GM15510 (cell line): ENCODE results near the gene SLC35F3.

ENCODE experiments used
- POLR2A ChIP-seq: IDR thresholded peaks from 3 replicates; pipeline ENCODE4 v1.6.1; 2011; ENCODE audit warnings: borderline replicate concordance; ENCODE audit not compliant: insufficient read length; ENCODE audit errors: extremely low read depth

Gene SLC35F3

DNA sequence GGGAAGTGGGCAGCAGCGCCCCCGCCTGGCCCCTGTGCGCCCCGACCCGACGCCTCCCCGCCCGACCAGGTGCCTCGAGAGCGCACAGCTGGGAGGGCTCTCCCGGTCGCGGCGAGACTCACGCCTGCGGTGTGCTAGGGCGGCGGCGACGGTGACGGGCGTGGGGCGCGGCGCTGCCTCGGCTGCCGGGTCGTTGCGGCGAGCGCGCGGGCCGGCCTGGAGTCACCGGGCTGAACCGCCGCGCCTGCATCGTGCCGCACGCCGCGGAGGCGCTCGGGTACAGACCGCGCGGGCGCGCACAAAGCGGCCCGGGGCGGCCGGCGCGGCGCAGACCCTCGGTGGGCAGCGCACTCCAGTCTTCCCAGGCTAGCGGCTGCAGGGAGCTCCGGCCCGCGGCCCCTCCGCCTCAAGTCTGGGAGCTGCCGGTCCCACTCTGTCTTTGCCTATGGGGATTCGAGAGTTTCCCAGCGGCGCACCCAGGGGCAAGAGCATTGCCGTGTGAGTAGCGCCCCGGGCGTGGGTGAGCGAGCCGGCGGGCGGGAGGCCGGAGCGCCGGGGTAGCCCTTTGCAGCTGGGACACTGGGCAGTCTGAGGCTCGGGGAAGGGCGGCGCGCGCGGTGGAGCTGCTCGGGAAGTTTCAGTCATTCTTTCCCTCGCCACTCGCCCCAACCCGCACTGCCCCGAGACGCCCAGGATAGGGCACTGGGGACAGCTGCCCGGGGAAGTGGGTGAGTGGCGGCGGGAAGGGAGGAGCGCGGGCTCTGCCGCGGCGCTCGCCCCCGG lies at the start of gene SLC35F3:
TSS of gene SLC35F3 (plus strand) at position 44 of the 783 bp plus-strand sequence.
- no peak for TF ChIP-seq POLR2A

DNA sequence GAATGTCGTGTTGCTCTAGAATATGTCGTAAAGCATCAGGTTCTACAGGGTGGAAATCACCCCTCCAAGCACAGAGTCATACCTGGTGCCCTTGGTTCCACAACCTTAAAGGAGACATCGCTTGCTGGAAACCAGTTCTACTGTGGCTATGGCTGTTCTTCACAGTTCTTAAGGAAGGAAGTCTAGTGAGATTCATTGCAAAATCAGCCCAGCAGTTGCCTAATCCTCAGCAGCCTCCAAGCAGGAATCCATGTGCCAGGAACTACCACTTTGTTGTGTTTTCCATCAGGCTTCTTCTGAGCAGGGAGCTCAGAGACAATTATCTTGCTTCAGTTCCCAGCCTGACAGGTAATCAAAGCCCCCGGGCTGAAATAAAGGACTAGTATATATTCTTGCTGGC lies 45.0 kb upstream of the SLC35F3 start:
- no peak for TF ChIP-seq POLR2A

DNA sequence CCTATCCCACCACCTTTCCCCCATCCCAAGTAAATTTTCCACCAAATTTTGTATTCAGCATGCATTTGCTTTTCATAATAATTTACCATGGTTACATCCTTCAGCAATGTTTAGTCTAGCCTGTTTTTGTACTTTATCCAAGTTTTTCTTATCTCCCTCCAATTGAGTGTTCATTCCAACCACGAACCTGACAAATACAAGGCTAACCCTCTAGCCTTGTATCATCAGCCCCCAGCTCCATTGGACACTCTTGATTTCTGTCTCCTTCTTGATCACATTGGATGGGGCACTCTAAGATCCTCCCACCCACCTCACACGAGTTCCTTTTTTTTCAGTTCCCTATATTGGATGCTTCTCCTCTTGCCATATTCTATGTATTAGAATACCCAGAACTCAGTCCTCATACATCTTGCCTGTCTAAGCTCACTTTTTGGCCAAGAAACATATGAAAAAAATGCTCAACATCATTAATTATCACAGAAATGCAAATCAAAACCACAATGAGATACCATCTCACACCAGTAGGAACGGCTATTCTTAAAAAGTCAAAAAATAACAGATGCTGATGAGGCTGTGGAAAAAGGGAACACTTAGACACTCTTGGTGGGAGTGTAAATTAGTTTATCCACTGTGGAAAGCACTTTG lies 40.5 kb upstream of the SLC35F3 start:
- TF ChIP-seq POLR2A, result no peak

DNA sequence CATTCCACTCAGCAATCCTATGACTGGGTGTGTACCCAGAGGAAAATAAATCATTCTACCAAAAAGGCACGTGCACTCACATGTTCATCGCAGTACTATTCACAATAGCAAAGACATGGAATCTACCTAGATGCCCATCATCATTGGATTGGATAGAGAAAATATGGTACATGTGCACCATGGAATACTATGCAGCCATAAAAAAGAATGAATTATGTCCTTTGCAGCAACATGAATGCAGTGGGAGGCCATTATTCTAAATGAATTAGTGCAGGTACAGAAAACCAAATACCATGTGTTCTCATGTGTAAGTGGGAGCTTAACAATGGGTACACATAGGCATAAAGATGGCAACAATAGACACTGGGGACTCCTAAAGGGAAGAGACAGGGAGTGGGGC lies 39.9 kb upstream of the SLC35F3 start:
- TF ChIP-seq POLR2A, result no peak

DNA sequence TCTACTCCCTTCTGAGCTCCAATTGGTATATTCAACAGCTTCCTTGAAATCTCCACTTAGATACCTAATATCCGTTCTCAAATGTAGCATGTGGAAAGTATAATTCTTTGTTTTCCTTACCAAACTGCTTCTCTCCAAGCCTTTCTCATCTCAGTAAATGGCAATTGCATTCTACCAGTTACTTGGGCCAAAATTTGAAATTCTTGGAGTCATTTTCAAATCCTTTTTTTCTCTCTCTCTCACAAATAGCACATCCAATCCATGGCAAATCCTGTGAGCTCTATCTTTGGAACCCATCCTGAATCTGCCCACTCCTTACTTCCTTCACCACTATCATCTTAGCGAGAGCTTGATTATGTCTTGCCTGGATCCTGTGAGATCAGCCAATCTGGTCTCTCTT lies 39.3 kb upstream of the SLC35F3 start:
- TF ChIP-seq POLR2A, result no peak

DNA sequence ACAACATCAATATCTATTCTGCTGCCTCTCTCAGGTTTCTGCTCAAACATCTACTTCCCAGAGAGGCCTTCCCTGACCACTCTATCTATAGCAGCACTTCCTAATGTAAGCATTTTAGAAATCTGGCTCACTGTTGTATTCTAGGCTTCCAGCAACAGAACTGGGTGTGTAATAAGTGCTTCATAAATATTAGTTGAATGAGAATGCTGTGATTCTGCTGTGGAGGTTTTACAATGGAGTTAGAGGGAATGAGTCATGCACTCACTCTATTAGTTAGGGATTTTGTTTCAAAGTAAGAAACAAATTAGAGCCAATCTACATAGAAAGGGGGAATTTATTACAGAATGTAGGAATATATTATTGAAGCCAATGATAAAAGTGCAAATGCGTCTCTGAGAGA lies 38.6 kb upstream of the SLC35F3 start:
- no peak for TF ChIP-seq POLR2A

DNA sequence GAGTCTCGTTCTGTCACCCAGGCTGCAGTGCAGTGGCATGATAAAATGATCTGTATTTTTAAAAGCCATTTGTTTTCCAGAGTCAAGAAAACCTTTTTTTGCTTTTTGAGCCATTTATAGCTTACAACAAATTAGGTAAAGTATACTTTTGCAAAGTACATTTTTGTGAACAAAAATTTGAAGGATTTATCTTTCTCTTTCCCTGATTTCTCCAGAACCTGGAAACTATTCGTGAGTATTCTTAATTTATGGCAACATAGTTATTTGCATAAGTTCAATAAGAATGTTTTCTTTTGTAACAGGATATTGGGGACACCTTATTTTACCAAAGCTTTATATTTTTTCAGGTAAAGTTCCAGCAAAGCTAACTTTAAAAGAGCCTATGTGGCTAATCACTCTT lies 37.4 kb upstream of the SLC35F3 start:
- TF ChIP-seq POLR2A, result no peak

DNA sequence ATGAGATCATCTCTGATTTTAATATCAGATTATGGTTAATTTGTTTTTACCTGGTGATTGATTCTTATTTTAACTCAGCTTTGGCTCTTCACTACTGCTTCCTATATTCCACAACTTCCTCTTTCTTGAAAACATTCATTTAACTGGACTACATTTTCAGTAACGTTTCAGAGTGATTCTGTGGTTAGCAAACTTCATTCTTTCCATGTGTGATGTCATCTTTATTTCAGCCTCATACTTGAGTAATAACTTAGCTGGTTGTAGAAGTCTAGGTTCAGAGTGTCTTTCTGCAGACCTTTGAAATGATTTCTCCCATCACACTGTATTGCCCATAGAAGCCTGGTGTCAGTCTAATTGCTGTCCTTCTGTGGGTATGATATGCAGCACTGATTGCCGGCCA lies 36.0 kb upstream of the SLC35F3 start:
- no peak for TF ChIP-seq POLR2A

DNA sequence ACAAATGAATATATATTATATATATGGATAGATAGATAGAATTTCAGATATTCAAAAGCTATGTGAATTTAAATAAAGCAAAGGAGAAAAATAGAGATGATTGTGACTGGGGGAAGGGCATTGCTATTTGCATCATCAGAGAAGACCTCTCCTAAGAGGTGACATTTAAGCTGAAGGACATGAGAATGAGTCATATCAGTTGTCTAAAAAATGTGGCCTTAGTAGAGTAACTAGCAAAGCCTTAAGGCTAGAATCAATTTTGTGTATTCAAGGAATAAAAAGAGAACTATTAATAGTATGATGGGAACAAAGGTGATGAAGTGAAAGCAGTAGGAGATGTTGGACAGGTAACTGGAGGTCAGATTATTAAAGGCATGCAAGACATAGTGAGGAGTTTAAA lies 34.8 kb upstream of the SLC35F3 start:
- no peak for TF ChIP-seq POLR2A

DNA sequence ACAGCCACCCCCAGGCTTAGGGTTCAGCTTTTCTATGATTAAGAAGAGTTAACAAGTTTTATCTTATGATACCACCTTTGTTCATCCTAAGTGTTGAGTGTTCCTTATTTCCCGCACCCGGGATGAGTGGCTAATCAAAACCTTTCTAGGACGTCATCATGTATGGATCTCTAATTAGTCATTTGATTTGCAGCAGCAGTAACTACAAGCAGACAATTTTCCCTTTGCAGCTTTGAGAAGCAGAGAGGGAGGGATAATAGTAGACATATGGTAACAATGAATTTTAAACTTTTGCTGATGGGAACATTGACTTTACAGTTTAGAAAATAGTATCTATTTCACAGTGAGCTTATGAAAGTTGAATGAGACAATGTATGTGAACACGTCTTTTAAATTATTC lies 30.8 kb upstream of the SLC35F3 start:
- TF ChIP-seq POLR2A, result no peak

DNA sequence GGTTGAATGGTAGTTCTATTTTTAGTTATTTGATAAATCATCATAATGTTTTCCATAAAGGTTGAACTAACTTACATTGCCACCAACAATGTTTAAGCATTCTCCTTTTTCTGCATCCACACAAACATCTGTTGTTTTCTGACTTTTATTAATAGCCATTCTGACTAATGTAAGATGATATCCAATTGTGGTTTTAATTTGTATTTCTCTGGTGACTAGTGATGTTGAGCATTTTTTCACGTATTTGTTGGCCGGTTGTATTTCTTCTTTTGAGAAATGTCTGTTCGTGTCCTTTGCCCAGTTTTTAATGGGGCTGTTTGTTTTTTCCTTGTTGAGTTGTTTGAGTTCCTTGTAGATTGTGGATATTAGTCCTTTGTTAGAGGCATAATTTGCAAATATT lies 24.6 kb upstream of the SLC35F3 start:
- no peak for TF ChIP-seq POLR2A

DNA sequence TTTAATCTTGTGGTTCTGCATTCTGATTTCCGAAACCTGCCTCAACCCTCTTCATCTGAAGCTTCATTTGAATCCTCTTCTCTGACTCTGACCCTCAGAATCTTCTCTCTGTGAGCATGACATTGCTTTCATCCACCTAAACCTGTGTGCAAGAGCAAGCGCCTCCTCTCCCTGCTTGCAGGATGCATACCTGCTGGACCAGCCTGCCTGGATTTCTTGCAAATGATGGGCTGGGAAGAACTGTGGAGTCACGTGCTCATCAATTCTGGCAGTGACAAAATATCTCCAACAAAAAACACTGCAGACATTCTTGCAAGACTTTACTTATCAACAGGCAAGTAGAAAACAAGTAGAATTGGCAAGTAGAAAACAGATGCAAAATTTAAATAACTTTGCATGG lies 20.8 kb upstream of the SLC35F3 start:
- no peak for TF ChIP-seq POLR2A

DNA sequence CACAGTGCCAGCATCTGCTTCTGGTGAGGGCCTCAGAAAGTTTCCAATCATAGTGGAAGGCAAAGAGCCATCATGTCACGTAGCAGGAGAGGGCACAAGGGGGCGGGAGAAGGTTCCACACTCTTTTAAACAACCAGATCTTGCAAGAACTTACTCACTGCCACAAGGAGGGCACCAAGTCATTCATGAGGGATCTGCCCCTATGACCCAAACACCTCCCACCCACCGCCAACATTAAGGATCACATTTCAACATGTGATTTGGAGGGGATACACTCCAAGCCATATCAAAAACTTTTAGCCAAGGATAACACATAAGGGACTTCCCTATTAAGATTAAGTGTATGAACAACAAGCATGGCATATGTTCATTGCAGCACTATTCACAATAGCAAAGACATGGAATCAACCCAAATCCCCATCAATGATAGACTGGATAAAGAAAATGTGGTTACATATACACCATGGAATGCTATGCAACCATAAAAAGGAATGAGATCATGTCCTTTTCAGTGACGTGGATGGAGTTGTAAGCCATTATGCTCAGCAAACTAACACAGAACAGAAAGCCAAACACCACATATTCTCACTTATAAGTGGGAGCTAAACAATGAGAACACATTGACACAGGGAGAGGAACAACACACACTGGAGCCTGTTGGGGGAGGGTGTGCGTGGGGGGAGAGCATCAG lies 19.9 kb upstream of the SLC35F3 start:
- no peak for TF ChIP-seq POLR2A

DNA sequence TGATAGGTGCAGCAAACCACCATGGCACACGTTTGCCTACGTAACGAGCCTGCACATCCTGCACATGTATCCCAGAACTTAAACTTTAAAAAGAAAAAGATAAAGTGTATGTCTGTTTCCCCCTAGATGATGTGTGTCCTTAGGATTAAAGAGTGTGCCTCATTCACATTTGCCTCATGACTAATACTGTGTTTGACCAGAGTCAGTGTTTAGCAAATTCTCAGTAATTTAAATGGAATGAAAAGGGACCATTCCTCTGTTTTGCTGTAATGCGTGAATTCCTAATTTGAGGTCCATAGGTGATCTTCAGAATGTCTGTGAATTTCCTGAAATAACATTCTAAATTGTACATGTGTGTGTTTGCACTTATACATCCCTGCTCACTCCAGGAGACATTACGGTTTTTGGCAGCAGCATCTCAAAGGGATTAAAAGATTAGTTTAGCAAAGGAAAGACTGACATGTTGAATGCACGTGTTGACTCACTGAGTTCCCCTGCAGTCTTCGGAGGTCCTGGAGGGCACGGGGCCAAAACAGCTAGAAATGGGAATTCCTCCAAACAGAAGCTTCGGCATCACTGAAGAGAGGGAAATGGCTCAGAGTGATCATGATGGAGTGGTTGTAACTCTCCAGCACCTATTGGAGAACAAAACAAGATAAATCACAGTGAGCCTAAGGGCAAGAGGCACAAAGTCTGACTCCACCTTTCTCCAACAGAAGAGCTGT lies 19.1 kb upstream of the SLC35F3 start:
- TF ChIP-seq POLR2A, result no peak

DNA sequence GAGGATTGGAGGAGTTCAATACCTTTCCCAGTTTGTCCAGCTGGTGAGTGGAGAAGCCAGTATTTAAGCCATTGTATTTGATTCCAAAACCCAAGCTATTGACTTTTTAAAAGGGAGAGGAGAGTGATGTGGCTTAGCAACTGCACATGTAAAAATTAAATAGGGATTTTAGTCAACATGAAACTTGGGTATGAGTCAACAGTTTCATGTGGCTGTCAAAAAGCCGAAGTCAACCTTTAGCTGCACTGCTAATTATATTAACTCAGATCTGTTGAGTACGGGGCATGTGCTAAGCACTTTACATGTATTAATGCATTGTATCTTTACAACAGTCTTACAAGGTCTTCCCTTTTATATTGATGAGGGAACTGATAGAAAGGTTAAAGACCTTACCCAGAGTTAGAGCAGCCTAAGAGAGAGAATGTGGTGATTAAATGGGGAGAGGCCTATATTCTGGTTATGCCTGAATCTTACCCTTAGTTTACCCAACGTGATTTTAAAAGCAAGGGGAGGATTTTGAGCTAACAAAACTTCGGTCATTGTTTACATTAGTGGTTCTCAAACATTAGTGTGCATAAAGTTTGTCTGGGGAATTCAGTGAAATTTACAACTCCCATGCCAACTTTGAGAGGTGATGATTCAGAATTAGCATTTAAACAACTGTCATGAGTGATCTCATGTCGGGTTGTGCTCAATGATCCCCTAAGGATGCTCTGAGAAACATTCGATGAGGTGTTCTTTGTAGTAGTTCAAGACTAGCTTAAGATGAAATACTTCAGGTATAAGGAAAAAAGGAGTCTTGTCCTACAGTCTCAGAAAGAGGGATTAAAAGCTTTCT lies 6.9 kb upstream of the SLC35F3 start:
- no peak for TF ChIP-seq POLR2A

DNA sequence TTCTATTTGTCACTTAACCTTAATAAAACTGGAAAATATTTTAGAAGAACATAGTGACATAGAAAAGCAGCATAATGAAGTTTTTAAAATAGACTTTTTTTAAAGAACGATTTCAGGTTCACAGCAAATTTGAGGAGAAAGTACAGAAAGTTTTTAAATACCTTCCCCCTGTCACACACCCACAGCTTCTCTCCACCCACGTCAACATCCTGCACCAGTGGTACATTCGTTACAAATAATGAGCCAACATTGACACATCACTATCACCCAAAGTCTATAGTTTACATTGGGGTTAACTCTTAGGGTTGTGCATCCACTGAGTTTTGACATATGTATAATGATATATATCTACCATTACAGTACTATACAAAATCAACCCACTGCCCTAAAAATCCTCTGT lies 3.0 kb upstream of the SLC35F3 start:
- TF ChIP-seq POLR2A, result no peak
